ENCODE results near the gene THAP8. TPM values are rescaled to one million over a fixed set of nuclear protein-coding genes. Genes with fewer than 3 reads are reported as not detected.
A peak's percentile ranks its signal among the peaks of the same experiment; 100 is the strongest.

The THAP8 gene
- total and polyA plus RNA-seq, 2 of the 13 experiments (the other 11 are each of a cell fraction or from before 2014, with no cell fraction given): 1.7 to 3.7 TPM

- FAIRE-seq: no peak
- H4K20me1 ChIP-seq (ENCODE audit: insufficient read depth, low read length): no peaks in the 10 kb centered on the region
- ATAC-seq: peak; percentile 81
- no peak overlapping the region for H3K9ac ChIP-seq (ENCODE audit: insufficient read depth, low read depth, low read length)
- ChIA-PET POLR2A (no interaction called here), CTCF (ENCODE audit: low intra/inter-chr PET ratio, low total read pairs) (no interaction called here)
- H3K36me3 ChIP-seq (replicated peaks in 1 of 2; ENCODE audit: control insufficient read depth in 1 of 2, insufficient read depth in 2 of 2, low read length in 2 of 2): no peaks in the 10 kb centered on the region
- in situ Hi-C loops (cut with HindIII; ENCODE audit: extremely low pct_ligation_motif_present, low pct_unique_long_range_greater_than_20kb): no loop called here
- no peak for DNase-seq (ENCODE audit: low spot score)
- BruUV-seq (replicated peaks): no TSS peak
- 11% methylated on average over 38 of the region's 54 CpGs for WGBS (ENCODE audit: low lambda C conversion rate)
- no peaks in the 10 kb centered on the region for H3K79me2 ChIP-seq (ENCODE audit: insufficient read depth, low read length)
- H2AFZ ChIP-seq (ENCODE audit: low read length): no peak overlapping the region
- peak overlapping the region; percentile 35 to 62 (median 47); a peak in 5 of 6 replicates for H3K4me3 ChIP-seq (replicated peaks in 1 of 3; ENCODE audit: insufficient read depth in 1 of 3, low read depth in 2 of 3, low read length in 3 of 3)
- H3K27ac ChIP-seq (ENCODE audit: extremely low read length, insufficient read depth, low read length): no peak overlapping the region
- peaks cover 0 to 35% of the 10 kb centered on the region in 2 experiments; a peak in 4 of 5 replicates for H3K27me3 ChIP-seq (ENCODE audit: control insufficient read depth in 1 of 2, insufficient read depth in 2 of 2, low read length in 2 of 2)
- intact Hi-C loops (cut with micrococcal nuclease; ENCODE audit: unreplicated experiment): no loop called here
- peak overlapping the region; percentile 57 for H3K4me2 ChIP-seq (ENCODE audit: low read depth, low read length)
- no peaks in the 10 kb centered on the region for H3K9me3 ChIP-seq (ENCODE audit: low read length)
- peaks cover 18% of the 10 kb centered on the region for H3K4me1 ChIP-seq (ENCODE audit: insufficient read depth, low read length)
- TF ChIP-seq HMGXB3 (CRISPR knock-in tag; IDR thresholded peaks at IDR 0.05; ENCODE audit: borderline replicate concordance): no peak
- peak; percentile 48; the same call in 1 of the 2 replicates for TF ChIP-seq ZNF800 (CRISPR knock-in tag; IDR thresholded peaks at IDR 0.05)
- TF ChIP-seq ZNF687 (CRISPR knock-in tag; IDR thresholded peaks at IDR 0.05): peak; percentile 51
- TF ChIP-seq CTCF (CRISPR knock-in tag; IDR thresholded peaks at IDR 0.05): peak; percentile 48
- peak; percentile 38; the same call in 1 of the 2 replicates for TF ChIP-seq MTF2 (CRISPR knock-in tag; IDR thresholded peaks at IDR 0.05; ENCODE audit: borderline replicate concordance)
- TF ChIP-seq FOXO1 (CRISPR knock-in tag; IDR thresholded peaks at IDR 0.05): no peak
- no peak for TF ChIP-seq ZNF326 (CRISPR knock-in tag; IDR thresholded peaks at IDR 0.05; ENCODE audit: borderline replicate concordance)
Measured at GRCh38 chr19:35986664-35987570, 67.2 kb downstream of the THAP8 start.
